Measurements from ENCODE around the gene TCEA2.

The TCEA2 gene

GRCh38 chr20:64050261-64051032, 12.6 kb upstream of the TCEA2 start:
- DNase-seq, result no peak

GRCh38 chr20:64051033-64051452, 12.0 kb upstream of the TCEA2 start:
- no peak for DNase-seq

GRCh38 chr20:64051561-64052325, 11.3 kb upstream of the TCEA2 start:
- no peak for DNase-seq

GRCh38 chr20:64052326-64052722, 10.7 kb upstream of the TCEA2 start:
- DNase-seq, result no peak

- DNase-seq, result no peak
Observed at GRCh38 chr20:64052987-64053840, 9.8 kb upstream of the TCEA2 start.

- DNase-seq, result peak; percentile 9
Observed at GRCh38 chr20:64053841-64054661, 8.9 kb upstream of the TCEA2 start.

GRCh38 chr20:64055396-64055892, 7.6 kb upstream of the TCEA2 start:
- no peak for DNase-seq

GRCh38 chr20:64055893-64056638, 6.9 kb upstream of the TCEA2 start:
- no peak for DNase-seq

- DNase-seq, result no peak
Observed at GRCh38 chr20:64056639-64056888, 6.4 kb upstream of the TCEA2 start.

GRCh38 chr20:64056889-64057627, 5.9 kb upstream of the TCEA2 start:
- no peak for DNase-seq

- DNase-seq, result peak; percentile 10
Observed at GRCh38 chr20:64057628-64058498, 5.1 kb upstream of the TCEA2 start.

- no peak for DNase-seq
Observed at GRCh38 chr20:64058536-64058935, 4.5 kb upstream of the TCEA2 start.

- DNase-seq, result no peak
Observed at GRCh38 chr20:64062276-64062595, 762 bp upstream of the TCEA2 start.

GRCh38 chr20:64063389-64064144, 569 bp downstream of the TCEA2 start:
- no peak for DNase-seq

- no peak for DNase-seq
Observed at GRCh38 chr20:64064145-64064698, 1.2 kb downstream of the TCEA2 start.

GRCh38 chr20:64065062-64065973, 2.3 kb downstream of the TCEA2 start:
- DNase-seq, result no peak

- DNase-seq, result no peak
Observed at GRCh38 chr20:64065974-64066343, 3.0 kb downstream of the TCEA2 start.

GRCh38 chr20:64067005-64067632, 4.1 kb downstream of the TCEA2 start:
- DNase-seq, result no peak
